ENCODE measurements around the gene CDC20B. TPM values are rescaled to one million over a fixed set of nuclear protein-coding genes. Genes with fewer than 3 reads are reported as not detected.

The CDC20B gene
- total RNA-seq, 1 experiment from 2014 or later: not detected

GRCh38 chr5:55073211-55073610, 99.8 kb downstream of the CDC20B start:
- no TSS peak for BruUV-seq (replicated peaks)
- H3K4me2 ChIP-seq (ENCODE audit: low read length): no peak overlapping the region
- peaks cover 17% of the 10 kb centered on the region for H3K27me3 ChIP-seq (ENCODE audit: insufficient read depth, low read length)
- CTCF ChIA-PET: no interaction called here
- H3K9me3 ChIP-seq (ENCODE audit: control insufficient read depth in 1 of 2, insufficient read depth in 1 of 2, low read depth in 1 of 2, low read length in 2 of 2): no peaks in the 10 kb centered on the region
- TF ChIP-seq SIN3A (IDR thresholded peaks at IDR 0.05; ENCODE audit: low read depth): no peak
- TF ChIP-seq SP1 (IDR thresholded peaks at IDR 0.05; ENCODE audit: low read depth): no peak
- no peaks in the 10 kb centered on the region for H4K20me1 ChIP-seq (ENCODE audit: insufficient read depth)
- ATAC-seq (no peak), DNase-seq (ENCODE audit: low read depth, low spot score) (no peak)
- RAD21 ChIA-PET (ENCODE audit: low non-redundant PET in 1 of 2, low total read pairs in 2 of 2, uncharacterized antibody in 2 of 2, unreplicated experiment in 2 of 2): no interaction called here
- no peak overlapping the region for H3K9ac ChIP-seq (ENCODE audit: low read length)
- H3K4me3 ChIP-seq (replicated peaks in 1 of 2; ENCODE audit: low read depth in 1 of 2, low read length in 2 of 2): no peak overlapping the region
- no peak overlapping the region for H3K27ac ChIP-seq (ENCODE audit: low read depth, low read length)
- POLR2A ChIA-PET: no interaction called here
- no peaks in the 10 kb centered on the region for H3K4me1 ChIP-seq (ENCODE audit: control insufficient read depth in 1 of 2, insufficient read depth in 2 of 2, low read length in 2 of 2)
- H2AFZ ChIP-seq (ENCODE audit: low read depth, low read length, poor library complexity, severe bottlenecking): no peak overlapping the region
- no peaks in the 10 kb centered on the region for H3K79me2 ChIP-seq (ENCODE audit: insufficient read depth, low read length)
- H3K9me2 ChIP-seq (ENCODE audit: insufficient read depth): no peaks in the 10 kb centered on the region
- H3K36me3 ChIP-seq (ENCODE audit: control insufficient read depth in 1 of 2, insufficient read depth in 2 of 2, low read length in 2 of 2): no peaks in the 10 kb centered on the region
- intact Hi-C loops (cut with micrococcal nuclease): no loop called here

- ChIA-PET RAD21 (ENCODE audit: low non-redundant PET in 1 of 2, low total read pairs in 2 of 2, uncharacterized antibody in 2 of 2, unreplicated experiment in 2 of 2) (no interaction called here), POLR2A (no interaction called here), CTCF (no interaction called here)
- ATAC-seq (no peak), DNase-seq (ENCODE audit: low read depth, low spot score) (no peak)
- H3K4me3 ChIP-seq (replicated peaks in 1 of 2; ENCODE audit: low read depth in 1 of 2, low read length in 2 of 2): no peak overlapping the region
- no peaks in the 10 kb centered on the region for H3K79me2 ChIP-seq (ENCODE audit: insufficient read depth, low read length)
- H2AFZ ChIP-seq (ENCODE audit: low read depth, low read length, poor library complexity, severe bottlenecking): no peak overlapping the region
- H3K9me3 ChIP-seq (ENCODE audit: control insufficient read depth in 1 of 2, insufficient read depth in 1 of 2, low read depth in 1 of 2, low read length in 2 of 2): no peaks in the 10 kb centered on the region
- BruUV-seq (replicated peaks): no TSS peak
- no peak overlapping the region for H3K9ac ChIP-seq (ENCODE audit: low read length)
- H3K27ac ChIP-seq (ENCODE audit: low read depth, low read length): no peak overlapping the region
- H3K9me2 ChIP-seq (ENCODE audit: insufficient read depth): no peaks in the 10 kb centered on the region
- H3K4me2 ChIP-seq (ENCODE audit: low read length): no peak overlapping the region
- H3K36me3 ChIP-seq (ENCODE audit: control insufficient read depth in 1 of 2, insufficient read depth in 2 of 2, low read length in 2 of 2): no peaks in the 10 kb centered on the region
- peaks cover 17% of the 10 kb centered on the region for H3K27me3 ChIP-seq (ENCODE audit: insufficient read depth, low read length)
- intact Hi-C loops (cut with micrococcal nuclease): no loop called here
- H4K20me1 ChIP-seq (ENCODE audit: insufficient read depth): no peaks in the 10 kb centered on the region
- no peaks in the 10 kb centered on the region for H3K4me1 ChIP-seq (ENCODE audit: control insufficient read depth in 1 of 2, insufficient read depth in 2 of 2, low read length in 2 of 2)
- TF ChIP-seq CTCF (IDR thresholded peaks at IDR 0.05 in 2 of 3, conservative IDR thresholded peaks at IDR 0.05 in 1 of 3; ENCODE audit: borderline replicate concordance in 1 of 3, insufficient read depth in 1 of 3, low read depth in 2 of 3, low read length in 2 of 3): no peak
- TF ChIP-seq SIN3A (IDR thresholded peaks at IDR 0.05; ENCODE audit: low read depth): no peak
- TF ChIP-seq POLR2A (IDR thresholded peaks at IDR 0.05; ENCODE audit: borderline replicate concordance, extremely low read depth, insufficient read depth, insufficient read length): no peak
- TF ChIP-seq ATF3 (IDR thresholded peaks at IDR 0.05): no peak
- no peak for TF ChIP-seq JUND (IDR thresholded peaks at IDR 0.05)
- no peak for TF ChIP-seq POLR2AphosphoS5 (IDR thresholded peaks at IDR 0.05; ENCODE audit: low read depth, low read length)
- no peak for TF ChIP-seq EZH2 (IDR thresholded peaks at IDR 0.05)
- TF ChIP-seq SRF (IDR thresholded peaks at IDR 0.05; ENCODE audit: low read depth): no peak
- no peak for TF ChIP-seq REST (IDR thresholded peaks at IDR 0.05; ENCODE audit: low read depth)
- TF ChIP-seq SP1 (IDR thresholded peaks at IDR 0.05; ENCODE audit: low read depth): no peak
- no peak for TF ChIP-seq ELF1 (IDR thresholded peaks at IDR 0.05; ENCODE audit: borderline replicate concordance, low read depth)
- TF ChIP-seq EZH2phosphoT487 (IDR thresholded peaks at IDR 0.05; ENCODE audit: borderline replicate concordance): no peak
- no peak for TF ChIP-seq RAD21 (IDR thresholded peaks at IDR 0.05; ENCODE audit: low read depth)
- no peak for TF ChIP-seq CBX3 (IDR thresholded peaks at IDR 0.05; ENCODE audit: low read depth)
- no peak for TF ChIP-seq ZFX (IDR thresholded peaks at IDR 0.05)
- TF ChIP-seq EGR1 (IDR thresholded peaks at IDR 0.05; ENCODE audit: low read depth): no peak
- no peak for TF ChIP-seq YY1 (IDR thresholded peaks at IDR 0.05; ENCODE audit: extremely low read depth, insufficient replicate concordance, low read depth, low read length)
- no peak for TF ChIP-seq MAX (IDR thresholded peaks at IDR 0.05)
Measured at GRCh38 chr5:55072666-55073065, 100.3 kb downstream of the CDC20B start.
